ENCODE data around the gene PIM2. TPM values are rescaled to one million over a fixed set of nuclear protein-coding genes. Genes with fewer than 3 reads are reported as not detected.
"Not testable (repeated sequence)": the region's sequence is repeated elsewhere in the genome, so short reads cannot be mapped to it uniquely, and the experiment has no call there.

The PIM2 gene
- polyA plus RNA-seq, 1 donor: 6.6 TPM

- DNase-seq: not testable (repeated sequence)
Observed at GRCh38 chrX:48872017-48872416, 46.8 kb downstream of the PIM2 start.

GRCh38 chrX:48864210-48864609 lies 54.6 kb downstream of the PIM2 start:
- DNase-seq: no peak

Other genes starting within 250 kb of the PIM2 start
- 2.6 TPM for gene WAS, start 235.2 kb downstream of the PIM2 start, polyA plus RNA-seq (ENCODE audit: insufficient read length)
- 8.0 TPM for gene SUV39H1, start 222.3 kb downstream of the PIM2 start, polyA plus RNA-seq (ENCODE audit: insufficient read length)
- gene GLOD5, start 157.3 kb downstream of the PIM2 start, polyA plus RNA-seq (ENCODE audit: insufficient read length): 0.81 TPM
- gene GATA1, start 132.4 kb downstream of the PIM2 start, polyA plus RNA-seq (ENCODE audit: insufficient read length): 0.48 TPM
- 206 TPM for gene HDAC6, start 117.0 kb downstream of the PIM2 start, polyA plus RNA-seq (ENCODE audit: insufficient read length)
- gene ERAS, start 92.5 kb downstream of the PIM2 start, polyA plus RNA-seq (ENCODE audit: insufficient read length): not detected
- gene PCSK1N, start 83.4 kb downstream of the PIM2 start, polyA plus RNA-seq (ENCODE audit: insufficient read length): 11.5 TPM
- gene TIMM17B, start 21.3 kb downstream of the PIM2 start, polyA plus RNA-seq (ENCODE audit: insufficient read length): 33.7 TPM
- gene PQBP1, start 21.1 kb downstream of the PIM2 start, polyA plus RNA-seq (ENCODE audit: insufficient read length): 75.5 TPM
- gene SLC35A2, start 7.4 kb downstream of the PIM2 start, polyA plus RNA-seq (ENCODE audit: insufficient read length): 27.2 TPM
- 67.2 TPM for gene OTUD5, start 38.6 kb upstream of the PIM2 start, polyA plus RNA-seq (ENCODE audit: insufficient read length)
- gene KCND1, start 52.8 kb upstream of the PIM2 start, polyA plus RNA-seq (ENCODE audit: insufficient read length): 3.1 TPM
- 72.9 TPM for gene GRIPAP1, start 83.2 kb upstream of the PIM2 start, polyA plus RNA-seq (ENCODE audit: insufficient read length)
- 32.2 TPM for gene TFE3, start 124.3 kb upstream of the PIM2 start, polyA plus RNA-seq (ENCODE audit: insufficient read length)
- gene CCDC120, start 140.0 kb upstream of the PIM2 start, polyA plus RNA-seq (ENCODE audit: insufficient read length): 11.7 TPM
- gene PRAF2, start 155.0 kb upstream of the PIM2 start, polyA plus RNA-seq (ENCODE audit: insufficient read length): 32.1 TPM
- 57.9 TPM for gene WDR45, start 160.9 kb upstream of the PIM2 start, polyA plus RNA-seq (ENCODE audit: insufficient read length)
- gene GPKOW, start 204.7 kb upstream of the PIM2 start, polyA plus RNA-seq (ENCODE audit: insufficient read length): 21.4 TPM
- 4.3 TPM for gene MAGIX, start 243.7 kb upstream of the PIM2 start, polyA plus RNA-seq (ENCODE audit: insufficient read length)